ENCODE results near the gene F9.

F9 gene

GRCh38 chrX:139600105-139600504 is 69.6 kb downstream of the F9 start:
- DNase-seq (ENCODE audit: low read depth in 3 of 3), result no peak

All from stimulated activated CD4-positive, alpha-beta T cell treated with anti-CD3 and anti-CD28 coated beads, TNF-alpha, amount 100 ng/mL, for 24 hours (primary cell).